Progenitor cell of endocrine pancreas (in vitro differentiated cells): Measurements from ENCODE around the gene TNIK. TPM values are rescaled to one million over a fixed set of nuclear protein-coding genes. Genes with fewer than 3 reads are reported as not detected.

ENCODE experiments used
- DNase-seq: peaks from one replicate; pipeline ENCODE4 v3.0.0; 2021; ENCODE audit warnings: low spot score; ENCODE audit not compliant: unreplicated experiment
- H3K27ac Mint-ChIP-seq: 2 replicates; pipeline ENCODE4 v1.8.0; 2021; ENCODE audit warnings: mild to moderate bottlenecking, moderate library complexity, mixed read lengths
- H3K27me3 Mint-ChIP-seq: 2 replicates; pipeline ENCODE4 v1.8.0; 2021; ENCODE audit warnings: mixed read lengths
- H3K36me3 Mint-ChIP-seq: 2 replicates; pipeline ENCODE4 v1.8.0; 2022; ENCODE audit warnings: mixed read lengths; ENCODE audit not compliant: insufficient read depth
- H3K4me1 Mint-ChIP-seq: 2 replicates; pipeline ENCODE4 v1.8.0; 2021; ENCODE audit warnings: low read depth, mixed read lengths
- H3K4me3 Mint-ChIP-seq: 2 replicates; pipeline ENCODE4 v1.8.0; 2021; ENCODE audit warnings: low read depth, mild to moderate bottlenecking, moderate library complexity, mixed read lengths
- H3K9me3 Mint-ChIP-seq: 2 replicates; pipeline ENCODE4 v1.8.0; 2021; ENCODE audit warnings: low read depth, mixed read lengths
- CTCF ChIP-seq: fragments of 200-600 bp; sonication (generic); IDR thresholded peaks from one replicate; pipeline ENCODE4 v1.5.0; 2021; ENCODE audit warnings: antibody characterized with exemption, mild to moderate bottlenecking; ENCODE audit not compliant: unreplicated experiment
- total RNA-seq: library from RNA; stranded (reverse); gene quantifications from 2 replicates; pipeline ENCODE4 v1.2.1, GENCODE V29; 2021

The TNIK gene
- total RNA-seq, 1 donor from 2014 or later = 15.7 TPM

GRCh38 chr3:171239757-171240503 is 220.3 kb downstream of the TNIK start:
- DNase-seq = no peak
- no peak for TF ChIP-seq CTCF
- peaks cover 2% of the 10 kb centered on the region for H3K4me1 Mint-ChIP-seq
- no peak overlapping the region for H3K4me3 Mint-ChIP-seq
- H3K27me3 Mint-ChIP-seq = no peaks in the 10 kb centered on the region
- H3K9me3 Mint-ChIP-seq = no peaks in the 10 kb centered on the region
- H3K36me3 Mint-ChIP-seq = no peaks in the 10 kb centered on the region
- no peak overlapping the region for H3K27ac Mint-ChIP-seq

GRCh38 chr3:171237009-171237385 is 223.2 kb downstream of the TNIK start:
- Mint-ChIP-seq H3K27me3 (no peaks in the 10 kb centered on the region), H3K9me3 (no peaks in the 10 kb centered on the region), H3K4me3 (no peak overlapping the region), H3K27ac (no peak overlapping the region), H3K4me1 (peaks cover 2% of the 10 kb centered on the region), H3K36me3 (no peaks in the 10 kb centered on the region)
- no peak for DNase-seq
- TF ChIP-seq CTCF = no peak

- H3K27ac Mint-ChIP-seq = no peak overlapping the region
- H3K4me3 Mint-ChIP-seq = no peak overlapping the region
- no peaks in the 10 kb centered on the region for H3K9me3 Mint-ChIP-seq
- no peak for TF ChIP-seq CTCF
- no peaks in the 10 kb centered on the region for H3K27me3 Mint-ChIP-seq
- H3K36me3 Mint-ChIP-seq = no peaks in the 10 kb centered on the region
- H3K4me1 Mint-ChIP-seq = peaks cover 2% of the 10 kb centered on the region
- no peak for DNase-seq
Observed at GRCh38 chr3:171236265-171237008, 223.8 kb downstream of the TNIK start.

GRCh38 chr3:171234298-171235010 is 225.8 kb downstream of the TNIK start:
- Mint-ChIP-seq H3K27me3 (no peaks in the 10 kb centered on the region), H3K36me3 (no peaks in the 10 kb centered on the region), H3K9me3 (no peaks in the 10 kb centered on the region), H3K27ac (no peak overlapping the region), H3K4me3 (no peak overlapping the region), H3K4me1 (no peaks in the 10 kb centered on the region)
- no peak for TF ChIP-seq CTCF
- DNase-seq = no peak

- Mint-ChIP-seq H3K27ac (no peak overlapping the region), H3K27me3 (no peaks in the 10 kb centered on the region), H3K4me1 (no peaks in the 10 kb centered on the region), H3K36me3 (no peaks in the 10 kb centered on the region), H3K4me3 (no peak overlapping the region), H3K9me3 (peaks cover under 1% of the 10 kb centered on the region)
- no peak for TF ChIP-seq CTCF
- no peak for DNase-seq
Observed at GRCh38 chr3:171231361-171231760, 228.8 kb downstream of the TNIK start.
